Embryonic facial prominence (tissue), 1 donor: ENCODE data around the gene TSN.
"Not testable (repeated sequence)": the region's sequence is repeated elsewhere in the genome, so short reads cannot be mapped to it uniquely, and the experiment has no call there.

Experiments used
- DNase-seq: peaks from one replicate; pipeline ENCODE4 v3.0.0-alpha.2; 2016; ENCODE audit errors: extremely low spot score

TSN gene

GRCh38 chr2:121755237-121756111, at the start of gene TSN:
TSS of gene TSN (plus strand) at chr2:121755651. CDS start at chr2:121755780, 129 bp downstream.
- DNase-seq = peak; percentile 93

- no peak for DNase-seq
Observed at GRCh38 chr2:121705958-121706357, 49.5 kb upstream of the TSN start.

- no peak for DNase-seq
Observed at GRCh38 chr2:121707344-121707919, 48.0 kb upstream of the TSN start.

GRCh38 chr2:121707920-121708361, 47.5 kb upstream of the TSN start:
- no peak for DNase-seq

- no peak for DNase-seq
Observed at GRCh38 chr2:121709776-121710469, 45.5 kb upstream of the TSN start.

- no peak for DNase-seq
Observed at GRCh38 chr2:121710470-121711170, 44.8 kb upstream of the TSN start.

GRCh38 chr2:121711481-121711880, 44.0 kb upstream of the TSN start:
- not testable (repeated sequence) for DNase-seq

- DNase-seq = no peak
Observed at GRCh38 chr2:121716126-121716525, 39.3 kb upstream of the TSN start.

GRCh38 chr2:121717529-121717928, 37.9 kb upstream of the TSN start:
- DNase-seq = no peak

- no peak for DNase-seq
Observed at GRCh38 chr2:121721926-121722325, 33.5 kb upstream of the TSN start.

GRCh38 chr2:121722479-121722878, 33.0 kb upstream of the TSN start:
- DNase-seq = no peak

- no peak for DNase-seq
Observed at GRCh38 chr2:121723316-121723715, 32.1 kb upstream of the TSN start.

GRCh38 chr2:121727332-121727731, 28.1 kb upstream of the TSN start:
- no peak for DNase-seq

- DNase-seq = no peak
Observed at GRCh38 chr2:121727950-121728349, 27.5 kb upstream of the TSN start.

GRCh38 chr2:121731366-121731765, 24.1 kb upstream of the TSN start:
- DNase-seq = no peak

- not testable (repeated sequence) for DNase-seq
Observed at GRCh38 chr2:121734544-121734943, 20.9 kb upstream of the TSN start.

GRCh38 chr2:121735518-121736074, 19.9 kb upstream of the TSN start:
- no peak for DNase-seq

GRCh38 chr2:121736140-121736461, 19.4 kb upstream of the TSN start:
- no peak for DNase-seq

- DNase-seq = peak; percentile 95
Observed at GRCh38 chr2:121736462-121737336, 18.8 kb upstream of the TSN start, which contains the start of gene NIFK. TSS of gene NIFK (minus strand) at chr2:121736875. CDS start at chr2:121736850, 25 bp downstream.

GRCh38 chr2:121740973-121741372, 14.5 kb upstream of the TSN start:
- no peak for DNase-seq

GRCh38 chr2:121741450-121741849, 14.0 kb upstream of the TSN start:
- no peak for DNase-seq
